Measurements from ENCODE around the gene SHOX. TPM values are rescaled to one million over a fixed set of nuclear protein-coding genes. Genes with fewer than 3 reads are reported as not detected.
"Not testable (repeated sequence)": the region's sequence is repeated elsewhere in the genome, so short reads cannot be mapped to it uniquely, and the experiment has no call there.

Gene SHOX
- total RNA-seq, 1 donor from 2014 or later = not detected

DNA sequence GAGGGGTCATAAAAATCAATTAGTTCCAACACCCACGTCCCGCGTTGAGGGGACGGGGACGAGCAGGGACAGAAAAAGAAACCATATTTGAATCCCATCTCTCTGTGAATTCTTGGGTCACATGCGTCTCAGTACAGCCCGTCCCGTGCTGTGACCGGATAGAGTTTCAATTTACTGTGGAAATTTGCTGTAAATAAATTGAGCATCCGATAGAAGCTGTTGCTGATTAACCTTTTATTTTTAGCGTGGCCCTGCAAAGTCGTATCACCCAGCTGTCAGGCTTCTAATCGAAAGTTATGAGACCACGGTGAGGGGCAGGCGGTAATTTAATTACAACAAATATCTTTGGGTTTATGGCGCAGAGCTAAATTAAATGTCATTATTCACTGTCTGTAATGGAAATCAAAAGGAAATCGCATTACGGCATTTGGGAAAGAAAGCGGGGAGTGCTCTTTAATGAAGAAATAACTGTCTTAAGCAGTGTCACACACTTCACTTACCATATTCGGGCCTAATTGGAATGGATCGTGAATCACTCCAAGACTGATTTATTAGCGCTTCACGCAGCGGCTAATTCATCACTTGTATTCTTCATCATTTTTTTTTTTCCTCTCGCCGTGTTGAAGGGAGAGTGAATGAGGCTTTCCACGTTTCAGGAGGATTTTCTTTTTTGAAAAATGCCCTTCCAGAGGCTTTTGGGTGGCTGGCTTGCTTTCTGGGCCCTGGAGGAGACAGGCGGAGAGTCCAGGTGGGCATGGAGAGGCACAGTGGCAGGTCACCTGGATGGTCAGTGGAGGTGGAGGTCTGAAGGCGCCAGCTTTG is 7.3 kb downstream of the SHOX start:
- DNase-seq (ENCODE audit: low spot score) = peak; percentile 18

DNA sequence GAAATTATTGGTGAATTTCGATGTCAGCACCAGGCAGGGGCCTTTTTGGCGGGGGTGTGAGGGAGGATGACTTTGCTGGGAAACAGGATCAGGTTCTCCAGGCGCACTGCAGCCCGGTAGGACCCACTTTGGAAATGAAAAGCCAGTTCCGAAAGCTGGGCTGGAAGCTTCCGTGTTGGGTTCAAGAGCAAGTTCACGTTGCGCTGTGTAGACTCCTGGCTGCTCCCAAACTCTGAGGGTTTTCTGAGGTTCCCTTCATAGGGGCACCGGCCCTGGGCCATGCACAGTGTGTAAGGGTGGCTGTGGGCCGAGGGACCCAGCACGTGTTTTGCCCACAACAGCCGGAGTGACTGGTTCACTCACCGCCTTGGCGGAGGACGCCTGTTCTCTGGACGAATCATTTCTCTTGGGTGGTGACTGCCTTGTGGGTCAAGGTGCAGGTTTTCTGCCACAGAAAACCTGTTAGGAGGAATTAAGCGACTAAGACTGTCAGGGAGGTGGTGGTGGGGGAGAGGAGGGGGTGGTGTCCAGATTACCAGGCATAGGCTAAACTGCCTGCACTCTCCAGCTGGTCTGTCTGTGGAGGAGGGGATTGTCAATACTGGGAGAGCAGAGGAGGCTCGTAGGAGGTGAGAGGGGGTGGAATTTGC is 8.0 kb downstream of the SHOX start:
- peak; percentile 29 for DNase-seq (ENCODE audit: low spot score)

DNA sequence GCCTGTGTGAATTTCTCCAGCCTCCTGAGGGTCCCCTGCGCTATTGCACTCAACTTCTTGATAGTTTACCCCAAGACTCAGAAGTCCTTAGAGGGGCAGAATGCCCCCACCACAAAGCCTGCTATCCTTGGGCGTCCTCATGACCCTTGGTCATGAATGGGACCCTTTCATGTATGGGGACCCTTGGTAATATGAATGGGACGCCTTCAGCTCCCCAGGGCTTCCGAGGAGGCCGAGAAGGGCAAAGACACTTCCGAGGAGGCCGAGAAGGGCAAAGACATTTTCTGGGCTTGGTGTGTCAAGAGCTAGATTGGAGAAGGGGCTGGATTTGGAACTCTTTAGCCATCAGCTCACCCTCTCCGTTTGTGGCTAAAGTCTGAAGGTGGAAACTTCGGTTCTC is 8.6 kb downstream of the SHOX start:
- peak; percentile 5 for DNase-seq (ENCODE audit: low spot score)

DNA sequence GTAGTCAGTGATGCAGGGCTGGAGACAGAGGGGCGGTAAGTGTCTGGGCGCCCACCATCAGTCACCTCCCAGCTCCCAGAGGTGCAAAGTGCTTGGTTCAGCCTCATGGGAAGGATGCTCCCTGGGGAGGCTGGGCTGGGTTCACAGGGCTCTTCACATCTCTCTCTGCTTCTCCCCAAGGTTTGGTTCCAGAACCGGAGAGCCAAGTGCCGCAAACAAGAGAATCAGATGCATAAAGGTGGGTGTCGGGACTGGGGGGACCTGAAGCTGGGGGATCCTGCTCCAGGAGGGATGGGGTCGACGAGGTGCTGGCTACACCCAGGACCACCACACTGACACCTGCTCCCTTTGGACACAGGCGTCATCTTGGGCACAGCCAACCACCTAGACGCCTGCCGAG is 10.1 kb downstream of the SHOX start:
- peak; percentile 25 for DNase-seq (ENCODE audit: low spot score)

GRCh38 chrX:641671-642435 is 11.3 kb downstream of the SHOX start:
- DNase-seq (ENCODE audit: low spot score) = peak; percentile 14

DNA sequence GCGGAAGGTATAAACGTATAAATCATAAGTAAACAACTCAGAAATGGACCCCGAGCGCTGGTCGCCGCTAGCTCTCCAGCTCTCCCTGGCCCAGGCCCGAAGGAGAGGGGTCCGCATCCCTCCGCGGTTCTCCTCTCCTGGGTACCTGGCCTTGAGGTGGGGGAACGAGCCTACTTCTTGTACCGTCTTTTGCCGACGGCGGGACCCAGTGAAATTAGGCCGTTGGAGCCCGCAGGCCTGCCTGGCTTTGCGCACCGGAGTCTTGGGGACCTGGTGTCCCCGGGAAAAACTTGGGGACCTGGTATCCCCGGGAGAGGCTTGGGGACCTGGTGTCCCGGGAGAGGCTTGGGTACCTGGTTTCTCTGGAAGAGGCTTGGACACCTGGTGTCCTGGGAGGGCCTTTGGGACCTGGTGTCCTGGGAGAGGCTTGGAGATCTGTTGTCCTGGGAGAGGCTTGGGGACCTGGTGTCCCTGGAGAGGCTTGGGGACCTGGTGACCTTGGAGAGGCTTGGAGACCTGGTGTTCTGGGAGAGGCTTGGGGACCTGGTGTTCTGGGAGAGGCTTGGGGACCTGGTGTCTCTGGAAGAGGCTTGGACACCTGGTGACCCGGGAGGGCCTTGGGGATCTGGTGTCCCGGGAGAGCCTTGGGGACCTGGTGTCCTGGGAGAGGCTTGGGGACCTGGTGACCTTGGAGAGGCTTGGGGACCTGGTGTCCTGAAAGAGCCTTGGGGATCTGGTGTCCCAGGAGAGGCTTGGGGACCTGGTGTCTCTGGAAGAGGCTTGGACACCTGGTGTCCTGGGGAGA is 12.0 kb downstream of the SHOX start:
- DNase-seq (ENCODE audit: low spot score) = peak; percentile 35

- peak; percentile 30 for DNase-seq (ENCODE audit: low spot score)
Observed at GRCh38 chrX:643241-643595, 12.6 kb downstream of the SHOX start.

DNA sequence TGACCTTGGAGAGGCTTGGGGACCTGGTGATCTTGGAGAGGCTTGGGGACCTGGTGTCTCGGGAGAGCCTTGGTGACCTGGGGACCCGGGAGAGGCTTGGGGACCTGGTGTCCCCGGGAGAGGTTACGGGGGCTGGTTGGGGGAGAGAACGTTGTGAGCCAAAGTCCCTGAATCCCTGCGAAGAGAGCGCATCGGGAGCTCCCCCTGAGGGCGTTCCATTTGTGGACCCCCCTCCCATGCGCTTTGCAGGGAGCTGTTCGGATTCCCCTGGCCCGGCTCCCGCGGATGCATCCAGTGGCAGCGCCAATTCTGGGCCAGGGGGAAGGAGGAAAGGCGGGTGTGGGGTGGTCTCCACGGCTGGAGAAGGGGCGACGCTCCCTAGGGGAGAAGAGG is 13.3 kb downstream of the SHOX start:
- DNase-seq (ENCODE audit: low spot score) = peak; percentile 23

GRCh38 chrX:644304-645281 is 14.0 kb downstream of the SHOX start:
- peak; percentile 20 for DNase-seq (ENCODE audit: low spot score)

- DNase-seq (ENCODE audit: low spot score) = no peak
Observed at GRCh38 chrX:646228-646495, 15.6 kb downstream of the SHOX start.

GRCh38 chrX:646796-647195 is 16.2 kb downstream of the SHOX start:
- no peak for DNase-seq (ENCODE audit: low spot score)

DNA sequence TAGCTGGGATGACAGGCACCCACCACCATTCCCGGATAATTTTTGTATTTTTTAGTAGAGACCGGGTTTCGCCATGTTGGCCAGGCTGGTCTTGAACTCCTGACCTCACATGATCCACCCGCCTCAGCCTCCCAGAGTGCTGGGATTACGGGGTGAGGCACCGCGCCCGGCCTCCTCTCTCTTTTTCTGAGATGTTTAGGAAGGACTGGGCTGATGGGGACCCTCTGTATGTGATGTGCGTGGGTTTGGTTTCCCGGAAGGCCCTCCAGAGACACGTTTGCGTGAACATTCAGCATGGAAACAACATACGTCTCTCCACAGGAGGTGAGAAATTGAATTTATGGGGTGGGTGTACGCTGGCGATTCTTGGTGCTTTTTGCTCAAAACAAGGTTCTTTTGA is 18.6 kb downstream of the SHOX start:
- DNase-seq (ENCODE audit: low spot score) = peak; percentile 30

DNA sequence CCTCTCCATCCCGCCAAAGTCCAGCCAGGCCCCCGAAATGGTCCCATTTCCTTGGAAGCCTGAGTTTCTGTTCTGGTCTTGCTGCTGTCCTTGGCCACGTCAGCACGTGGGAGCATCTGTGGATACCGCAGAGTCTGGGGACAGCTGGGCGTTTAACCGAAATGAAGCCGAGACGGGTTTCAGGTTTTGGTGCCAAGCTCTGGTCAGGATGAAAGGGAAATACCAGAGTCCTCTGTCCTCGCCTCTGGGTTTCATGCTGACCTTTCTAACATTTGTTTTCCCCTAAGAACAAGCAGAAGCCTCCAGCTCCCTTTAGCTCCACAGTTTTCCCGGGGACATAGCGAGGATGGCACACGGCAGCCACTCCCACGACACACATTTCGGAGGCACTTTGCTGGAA is 19.7 kb downstream of the SHOX start:
- peak; percentile 15 for DNase-seq (ENCODE audit: low spot score)

DNA sequence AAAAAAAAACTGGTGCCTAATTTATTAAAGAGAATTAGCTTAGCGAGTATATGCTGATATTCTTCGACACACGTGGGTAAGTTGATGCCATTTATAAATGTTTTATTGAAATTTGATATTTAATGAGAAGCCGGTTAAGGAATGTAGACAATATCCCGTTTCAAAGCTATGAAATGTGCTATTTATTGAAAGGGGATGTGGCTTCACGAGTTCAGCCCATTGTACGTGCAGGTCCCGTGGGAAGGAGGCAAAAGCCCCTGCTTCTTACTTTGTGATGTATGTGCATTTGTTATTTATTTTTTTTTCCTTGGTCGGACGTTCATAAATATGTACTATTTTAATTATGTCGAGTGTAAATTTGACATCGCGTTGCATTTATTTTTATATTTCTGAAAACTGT is 20.2 kb downstream of the SHOX start:
- no peak for DNase-seq (ENCODE audit: low spot score)

DNA sequence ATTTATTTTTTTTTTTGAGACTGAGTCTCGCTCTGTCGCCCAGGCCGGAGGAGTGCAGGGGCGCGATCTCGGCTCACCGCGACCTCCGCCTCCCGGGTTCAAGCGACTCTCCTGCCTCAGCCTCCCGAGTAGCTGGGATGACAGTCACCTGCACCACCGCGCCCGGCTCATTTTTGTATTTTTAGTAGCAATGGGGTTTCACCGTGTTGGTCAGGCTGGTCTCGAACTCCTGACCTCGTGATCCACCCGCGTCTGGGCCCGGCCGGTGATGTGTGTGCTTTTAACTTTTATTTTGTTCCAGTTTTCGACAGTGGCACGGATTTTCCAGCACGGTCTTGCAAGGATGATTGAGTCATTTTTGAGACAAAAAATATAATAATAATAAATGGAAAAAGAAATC is 21.3 kb downstream of the SHOX start:
- not testable (repeated sequence) for DNase-seq (ENCODE audit: low spot score)

DNA sequence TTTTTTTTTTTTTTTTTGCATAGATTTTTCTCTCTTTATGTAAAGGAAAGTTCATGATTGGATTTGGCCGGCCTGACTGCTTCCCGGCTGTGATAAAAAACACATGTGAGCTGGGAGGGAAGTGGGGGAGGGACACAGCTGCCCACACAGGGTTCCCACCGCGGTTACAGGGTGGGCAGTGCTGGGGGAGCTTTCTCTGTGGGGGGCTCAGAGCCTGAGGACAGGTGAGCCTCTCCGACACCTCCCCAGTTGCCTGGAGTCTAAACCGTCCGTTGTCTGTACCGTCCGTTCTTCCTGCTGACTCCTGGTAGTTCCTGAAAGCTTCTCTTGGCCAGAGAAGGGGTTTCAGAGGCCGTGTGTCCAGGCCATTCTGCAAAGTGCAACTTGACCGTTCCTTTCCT is 21.8 kb downstream of the SHOX start:
- no peak for DNase-seq (ENCODE audit: low spot score)

GRCh38 chrX:653306-653705 is 22.7 kb downstream of the SHOX start:
- no peak for DNase-seq (ENCODE audit: low spot score)

DNA sequence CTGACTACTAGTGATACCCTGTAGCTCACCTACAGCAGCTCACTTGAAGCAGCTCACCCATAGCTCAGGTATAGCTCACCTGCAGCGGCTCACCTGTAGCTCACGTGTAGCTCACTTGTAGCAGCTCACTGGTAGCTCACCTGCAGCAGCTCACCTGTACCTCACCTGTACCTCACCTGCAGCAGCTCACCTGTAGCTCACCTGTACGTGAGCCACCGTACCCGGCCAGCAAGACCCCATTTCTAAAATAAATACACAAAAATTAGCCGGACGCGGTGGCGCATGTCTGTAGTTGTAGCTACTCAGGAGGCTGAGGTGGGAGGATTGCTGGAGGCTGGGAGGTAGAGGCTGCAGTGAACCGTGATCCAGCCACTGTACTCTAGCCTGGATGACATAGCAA is 30.6 kb downstream of the SHOX start:
- no peak for DNase-seq (ENCODE audit: low spot score)

- DNase-seq (ENCODE audit: low spot score) = no peak
Observed at GRCh38 chrX:662126-662525, 31.5 kb downstream of the SHOX start.

DNA sequence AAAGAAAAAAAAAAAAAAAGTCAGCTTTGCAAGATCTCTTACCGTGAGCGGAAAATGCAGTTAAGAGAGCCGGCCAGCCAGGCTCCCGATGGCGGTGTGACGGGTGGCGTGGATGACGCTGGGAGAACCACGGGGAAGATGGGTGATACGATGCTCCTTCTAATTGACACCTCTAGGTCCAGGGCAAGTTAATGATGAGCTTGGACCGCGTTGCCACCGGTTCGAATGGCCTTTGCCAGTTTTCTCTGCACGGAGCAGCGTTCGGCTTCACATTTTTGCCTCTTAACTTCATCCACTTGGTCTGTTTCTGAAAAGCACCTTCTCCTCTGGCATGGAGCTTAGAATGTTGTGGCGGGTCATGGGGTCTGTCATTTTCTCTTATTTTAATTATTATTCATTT is 33.2 kb downstream of the SHOX start:
- no peak for DNase-seq (ENCODE audit: low spot score)
